Fibroblast of lung (primary cell): Measurements from ENCODE around the gene TMEM208. TPM values are rescaled to one million over a fixed set of nuclear protein-coding genes. Genes with fewer than 3 reads are reported as not detected.

Experiments
- DNase-seq, 2 donors: peaks; one replicate each; pipeline versions ENCODE4 v3.0.0 to v3.0.0-alpha.2; 2010; ENCODE audit warnings: low read depth in 2 of 2
- H2AFZ ChIP-seq: 2 replicates; pipeline ENCODE4 v1.5.1; 2012; ENCODE audit warnings: low read length, control low read depth, inconsistent platforms
- H3K27ac ChIP-seq: 2 replicates; pipeline ENCODE4 v1.5.1; 2011; ENCODE audit warnings: low read length, control low read depth; ENCODE audit not compliant: insufficient read depth
- H3K27me3 ChIP-seq: 2 replicates; pipeline ENCODE4 v1.5.1; 2011; ENCODE audit warnings: mild to moderate bottlenecking, low read length; ENCODE audit not compliant: control insufficient read depth, insufficient read depth
- H3K36me3 ChIP-seq: 2 replicates; pipeline ENCODE4 v1.5.1; 2011; ENCODE audit warnings: low read length; ENCODE audit not compliant: control insufficient read depth, insufficient read depth
- H3K4me1 ChIP-seq: 2 replicates; pipeline ENCODE4 v1.5.1; 2011; ENCODE audit warnings: low read length; ENCODE audit not compliant: control insufficient read depth, insufficient read depth; ENCODE audit errors: extremely low read depth
- H3K4me2 ChIP-seq: 2 replicates; pipeline ENCODE4 v1.5.1; 2011; ENCODE audit warnings: low read length, control low read depth; ENCODE audit not compliant: insufficient read depth; ENCODE audit errors: extremely low read depth
- H3K4me3 ChIP-seq, 4 experiments: fragments of 200-600 bp in 1 of 4; sonication (generic) in 1 of 4; replicated peaks in 1 of 4; 2 replicates each; pipeline ENCODE4 v1.5.1; 2011 to 2016; ENCODE audit warnings: low read length in 4 of 4, low read depth in 3 of 4, mild to moderate bottlenecking in 3 of 4, control low read depth in 2 of 4, inconsistent platforms in 1 of 4, mixed read lengths in 1 of 4; ENCODE audit not compliant: insufficient read depth in 1 of 4; ENCODE audit errors: control extremely low read depth in 1 of 4
- H3K79me2 ChIP-seq: 2 replicates; pipeline ENCODE4 v1.5.1; 2012; ENCODE audit warnings: mild to moderate bottlenecking, low read length, inconsistent platforms; ENCODE audit not compliant: control insufficient read depth, insufficient read depth
- H3K9ac ChIP-seq: 2 replicates; pipeline ENCODE4 v1.5.1; 2011; ENCODE audit warnings: mild to moderate bottlenecking, low read length, control low read depth; ENCODE audit not compliant: insufficient read depth
- H3K9me3 ChIP-seq: 2 replicates; pipeline ENCODE4 v1.5.1; 2012; ENCODE audit warnings: low read depth, low read length; ENCODE audit not compliant: control insufficient read depth, insufficient read depth
- H4K20me1 ChIP-seq: 2 replicates; pipeline ENCODE4 v1.5.1; 2011; ENCODE audit warnings: low read length; ENCODE audit not compliant: control insufficient read depth, insufficient read depth; ENCODE audit errors: extremely low read depth
- CTCF ChIP-seq, 2 donors: IDR thresholded peaks in 1 of 2; conservative IDR thresholded peaks in 1 of 2; 1 replicate in 1 of 2; 2 replicates in 1 of 2; pipeline ENCODE4 v1.5.1; 2011 to 2012; ENCODE audit warnings: low read length in 2 of 2, control low read depth in 1 of 2, inconsistent platforms in 1 of 2, low read depth in 1 of 2, mild to moderate bottlenecking in 1 of 2
- EZH2 ChIP-seq: IDR thresholded peaks from 2 replicates; pipeline ENCODE4 v1.5.1; 2012; ENCODE audit warnings: low read length, control low read depth, mild to moderate bottlenecking; ENCODE audit errors: missing control alignments
- polyA plus RNA-seq, 2 donors: library from polyadenylated mRNA; depleted of rRNA in 1 of 2; stranded (reverse) in 1 of 2; unstranded in 1 of 2; fragments of >200 nt; gene quantifications; 2 replicates each; pipeline ENCODE4 v1.2.1, GENCODE V29; 2011 to 2012; ENCODE audit warnings: missing spikeins in 1 of 2
- total RNA-seq: library from RNA; depleted of rRNA; stranded (reverse); fragments of >200 nt; gene quantifications from 2 replicates; pipeline ENCODE4 v1.2.1, GENCODE V29; 2014

The TMEM208 gene
- total and polyA plus RNA-seq, 2 donors (not counting 1 experiment from before 2014, with no cell fraction given): 26.3 to 43.2 TPM

- Histone ChIP-seq H4K20me1 (no peaks in the 10 kb centered on the region), H3K79me2 (peaks cover 24% of the 10 kb centered on the region), H3K4me2 (no peak overlapping the region), H3K27ac (no peak overlapping the region), H3K9me3 (no peaks in the 10 kb centered on the region), H3K36me3 (peaks cover 4% of the 10 kb centered on the region), H2AFZ (no peak overlapping the region), H3K9ac (no peak overlapping the region), H3K4me1 (peaks cover 6% of the 10 kb centered on the region), H3K27me3 (no peaks in the 10 kb centered on the region), H3K4me3 (no peak overlapping the region)
- no peak for DNase-seq
- TF ChIP-seq EZH2 (no peak), CTCF (conservative IDR thresholded peaks at IDR 0.05 in 1 of 2, IDR thresholded peaks at IDR 0.05 in 1 of 2; ENCODE audit: low read depth in 1 of 2, low read length in 2 of 2) (no peak)
Observed at GRCh38 chr16:67223992-67224391, 2.9 kb upstream of the TMEM208 start.

- peaks cover 6% of the 10 kb centered on the region for H3K4me1 ChIP-seq
- H3K4me2 ChIP-seq: peak overlapping the region; percentile 95
- H3K27ac ChIP-seq: peak overlapping the region; percentile 95
- no peaks in the 10 kb centered on the region for H3K27me3 ChIP-seq
- no peaks in the 10 kb centered on the region for H4K20me1 ChIP-seq
- peak overlapping the region; percentile 92 for H3K9ac ChIP-seq
- peak overlapping the region; percentile 99 to 100 (median 99) for H3K4me3 ChIP-seq
- peaks cover 24% of the 10 kb centered on the region for H3K79me2 ChIP-seq
- DNase-seq: no peak
- H2AFZ ChIP-seq: peak overlapping the region; percentile 89
- TF ChIP-seq EZH2: no peak
- no peak for TF ChIP-seq CTCF (conservative IDR thresholded peaks at IDR 0.05 in 1 of 2, IDR thresholded peaks at IDR 0.05 in 1 of 2; ENCODE audit: low read depth in 1 of 2, low read length in 2 of 2)
- H3K9me3 ChIP-seq: no peaks in the 10 kb centered on the region
- peaks cover 22% of the 10 kb centered on the region for H3K36me3 ChIP-seq
Observed at GRCh38 chr16:67226295-67226803, 581 bp upstream of the TMEM208 start.

- no peak overlapping the region for H2AFZ ChIP-seq
- H4K20me1 ChIP-seq: no peaks in the 10 kb centered on the region
- peaks cover 31% of the 10 kb centered on the region for H3K36me3 ChIP-seq
- H3K4me3 ChIP-seq: peak overlapping the region; percentile 99 to 100 (median 99)
- DNase-seq: no peak
- H3K27me3 ChIP-seq: no peaks in the 10 kb centered on the region
- peaks cover 6% of the 10 kb centered on the region for H3K4me1 ChIP-seq
- peak overlapping the region; percentile 87 for H3K4me2 ChIP-seq
- H3K27ac ChIP-seq: peak overlapping the region; percentile 95
- peaks cover 24% of the 10 kb centered on the region for H3K79me2 ChIP-seq
- H3K9me3 ChIP-seq: no peaks in the 10 kb centered on the region
- peak overlapping the region; percentile 92 for H3K9ac ChIP-seq
- TF ChIP-seq EZH2 (no peak), CTCF (conservative IDR thresholded peaks at IDR 0.05 in 1 of 2, IDR thresholded peaks at IDR 0.05 in 1 of 2; ENCODE audit: low read depth in 1 of 2, low read length in 2 of 2) (no peak)
Observed at GRCh38 chr16:67227567-67227921, 614 bp downstream of the TMEM208 start.
